HG03095 (cell line): ENCODE data around the gene NOX4.
"Not testable (repeated sequence)": the region's sequence is repeated elsewhere in the genome, so short reads cannot be mapped to it uniquely, and the experiment has no call there.

Experiments
- ATAC-seq: cut with Tn5 transposase; IDR thresholded peaks from one replicate; pipeline ENCODE4 v1.9.1; 2021; ENCODE audit warnings: moderate library complexity; ENCODE audit not compliant: unreplicated experiment

Gene NOX4

GRCh38 chr11:89309321-89309985 lies 181.7 kb downstream of the NOX4 start:
- not testable (repeated sequence) for ATAC-seq

- ATAC-seq = not testable (repeated sequence)
These were observed 182.9 kb downstream of the NOX4 start for GRCh38 chr11:89308272-89308671.

GRCh38 chr11:89303029-89303428 lies 188.1 kb downstream of the NOX4 start:
- ATAC-seq = not testable (repeated sequence)

GRCh38 chr11:89295023-89295422 lies 196.2 kb downstream of the NOX4 start:
- ATAC-seq = not testable (repeated sequence)

GRCh38 chr11:89293965-89294679 lies 197.1 kb downstream of the NOX4 start:
- no peak for ATAC-seq

GRCh38 chr11:89288004-89288403 lies 203.2 kb downstream of the NOX4 start:
- not testable (repeated sequence) for ATAC-seq

- ATAC-seq = not testable (repeated sequence)
These were observed 204.6 kb downstream of the NOX4 start for GRCh38 chr11:89286601-89287000.

- not testable (repeated sequence) for ATAC-seq
These were observed 210.0 kb downstream of the NOX4 start for GRCh38 chr11:89281032-89281677.

GRCh38 chr11:89279176-89279575 lies 212.0 kb downstream of the NOX4 start:
- no peak for ATAC-seq

- no peak for ATAC-seq
These were observed 215.2 kb downstream of the NOX4 start for GRCh38 chr11:89275966-89276365.
